ENCODE measurements around the gene CEP250.

DNA sequence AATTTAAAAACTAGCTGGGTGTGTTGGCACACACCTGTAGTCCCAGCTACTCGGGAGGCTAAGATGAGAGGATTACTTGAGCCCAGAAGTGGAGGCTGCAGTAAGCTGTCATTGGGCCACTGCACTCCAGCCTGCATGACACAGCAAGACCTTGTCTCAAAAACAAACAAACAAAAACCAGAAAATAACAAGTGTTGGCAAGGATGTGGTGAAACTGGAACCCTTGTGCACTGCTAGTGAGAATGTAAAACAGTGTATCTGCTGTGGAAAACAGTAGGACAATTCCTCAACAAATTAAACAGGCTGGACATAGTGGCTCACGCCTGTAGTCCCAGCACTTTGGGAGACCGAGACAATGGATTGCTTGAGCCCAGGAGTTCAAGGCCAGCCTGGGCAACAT lies 47.1 kb upstream of the CEP250 start:
- TF ChIP-seq, protein P1, sequence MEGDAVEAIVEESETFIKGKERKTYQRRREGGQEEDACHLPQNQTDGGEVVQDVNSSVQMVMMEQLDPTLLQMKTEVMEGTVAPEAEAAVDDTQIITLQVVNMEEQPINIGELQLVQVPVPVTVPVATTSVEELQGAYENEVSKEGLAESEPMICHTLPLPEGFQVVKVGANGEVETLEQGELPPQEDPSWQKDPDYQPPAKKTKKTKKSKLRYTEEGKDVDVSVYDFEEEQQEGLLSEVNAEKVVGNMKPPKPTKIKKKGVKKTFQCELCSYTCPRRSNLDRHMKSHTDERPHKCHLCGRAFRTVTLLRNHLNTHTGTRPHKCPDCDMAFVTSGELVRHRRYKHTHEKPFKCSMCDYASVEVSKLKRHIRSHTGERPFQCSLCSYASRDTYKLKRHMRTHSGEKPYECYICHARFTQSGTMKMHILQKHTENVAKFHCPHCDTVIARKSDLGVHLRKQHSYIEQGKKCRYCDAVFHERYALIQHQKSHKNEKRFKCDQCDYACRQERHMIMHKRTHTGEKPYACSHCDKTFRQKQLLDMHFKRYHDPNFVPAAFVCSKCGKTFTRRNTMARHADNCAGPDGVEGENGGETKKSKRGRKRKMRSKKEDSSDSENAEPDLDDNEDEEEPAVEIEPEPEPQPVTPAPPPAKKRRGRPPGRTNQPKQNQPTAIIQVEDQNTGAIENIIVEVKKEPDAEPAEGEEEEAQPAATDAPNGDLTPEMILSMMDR (IDR thresholded peaks at IDR 0.05; ENCODE audit: insufficient read depth, low read length, poor library complexity, severe bottlenecking), result no peak
- no peak for TF ChIP-seq EZH2phosphoT487 (conservative IDR thresholded peaks at IDR 0.05; ENCODE audit: low read length)
